HFFc6 (cell line): ENCODE data around the gene FMN2. TPM values are rescaled to one million over a fixed set of nuclear protein-coding genes. Genes with fewer than 3 reads are reported as not detected.

Source experiments
- DNase-seq: peaks from one replicate; pipeline ENCODE4 v3.0.0-alpha.2; 2018
- H3K27ac Mint-ChIP-seq: 2 replicates; pipeline ENCODE4 v1.8.0; 2020; ENCODE audit warnings: mild to moderate bottlenecking, mixed read lengths
- H3K27me3 Mint-ChIP-seq: 2 replicates; pipeline ENCODE4 v1.8.0; 2021; ENCODE audit warnings: mild to moderate bottlenecking, moderate library complexity, mixed read lengths; ENCODE audit not compliant: insufficient read depth
- H3K36me3 Mint-ChIP-seq: 2 replicates; pipeline ENCODE4 v1.8.0; 2021; ENCODE audit warnings: low read depth, mixed read lengths
- H3K4me1 Mint-ChIP-seq: 2 replicates; pipeline ENCODE4 v1.8.0; 2020; ENCODE audit warnings: low read depth, mixed read lengths
- H3K4me3 Mint-ChIP-seq: 2 replicates; pipeline ENCODE4 v1.8.0; 2020; ENCODE audit warnings: mild to moderate bottlenecking, moderate library complexity, mixed read lengths
- H3K9me3 Mint-ChIP-seq: 2 replicates; pipeline ENCODE4 v1.8.0; 2020; ENCODE audit warnings: mild to moderate bottlenecking, mixed read lengths
- CTCF ChIP-seq: fragments of 200-600 bp; sonication (generic); IDR thresholded peaks from 2 replicates; pipeline ENCODE4 v1.5.0; 2021; ENCODE audit warnings: antibody characterized with exemption, mild to moderate bottlenecking
- long read RNA-seq: library from polyadenylated mRNA; unstranded; transcript quantifications from one replicate; pipeline ENCODE4 v2.0.0, GENCODE V29; 2019
- total RNA-seq, 6 experiments: library from RNA; stranded (reverse); fragmentation: NEBNext Ultra II Directional; extraction: Animal tissue kit (Norgen Biotek cat#: 25700); gene quantifications; 2 replicates in 1 of 6; 3 replicates in 5 of 6; pipeline ENCODE4 v1.2.3, GENCODE V29; 2021

The FMN2 gene
- 100 to 1,000 TPM in 2 of 6 experiments, 10 to 100 TPM in 4; 82.6 to 115 (median 96.4) TPM for total RNA-seq
- long read RNA-seq, partial matches to known transcripts: 10 of 40 reads
- long read RNA-seq, other reads (novel, unspliced or antisense): 30 of 40 reads

- peak within 1 kb of the TSS; percentile 95 for H3K4me3 Mint-ChIP-seq
- peak; percentile 55 for DNase-seq
- H3K27ac Mint-ChIP-seq: peak within 1 kb of the TSS; percentile 77
- no peaks in the 10 kb centered on the region for H3K27me3 Mint-ChIP-seq
- H3K4me1 Mint-ChIP-seq: peaks cover 64% of the 10 kb centered on the region
- peaks cover 5% of the 10 kb centered on the region; the same call in 1 of the 2 replicates for H3K9me3 Mint-ChIP-seq
- TF ChIP-seq CTCF: no peak; the same call in none of the 2 replicates
- H3K36me3 Mint-ChIP-seq: peaks cover 43% of the 10 kb centered on the region
Measured at GRCh38 chr1:240091614-240092300, at the start of gene FMN2. Gene FMN2 (plus strand): TSS chr1:240091883. CDS start chr1:240092110, 227 bp downstream.

- no peak for TF ChIP-seq CTCF
- Mint-ChIP-seq H3K4me1 (peaks cover 9% of the 10 kb centered on the region), H3K4me3 (no peak overlapping the region), H3K9me3 (no peaks in the 10 kb centered on the region), H3K27me3 (peaks cover 2% of the 10 kb centered on the region; the same call in 1 of the 2 replicates), H3K27ac (no peak overlapping the region), H3K36me3 (peaks cover 4% of the 10 kb centered on the region; the same call in 1 of the 2 replicates)
- DNase-seq: no peak
Measured at GRCh38 chr1:240044620-240045019, 47.1 kb upstream of the FMN2 start.

- DNase-seq: no peak
- no peak overlapping the region for H3K27ac Mint-ChIP-seq
- H3K4me1 Mint-ChIP-seq: peaks cover 9% of the 10 kb centered on the region
- peaks cover 6% of the 10 kb centered on the region; the same call in 1 of the 2 replicates for H3K27me3 Mint-ChIP-seq
- peaks cover 4% of the 10 kb centered on the region; the same call in 1 of the 2 replicates for H3K36me3 Mint-ChIP-seq
- TF ChIP-seq CTCF: no peak
- H3K4me3 Mint-ChIP-seq: no peak overlapping the region
- H3K9me3 Mint-ChIP-seq: no peaks in the 10 kb centered on the region
Measured at GRCh38 chr1:240046000-240046399, 45.7 kb upstream of the FMN2 start.

GRCh38 chr1:240054109-240054701 is 37.5 kb upstream of the FMN2 start:
- Mint-ChIP-seq H3K4me1 (peaks cover 6% of the 10 kb centered on the region; the same call in 1 of the 2 replicates), H3K4me3 (no peak overlapping the region), H3K36me3 (no peaks in the 10 kb centered on the region), H3K9me3 (no peaks in the 10 kb centered on the region), H3K27ac (no peak overlapping the region), H3K27me3 (peaks cover 6% of the 10 kb centered on the region; the same call in 1 of the 2 replicates)
- TF ChIP-seq CTCF: no peak
- DNase-seq: no peak

- Mint-ChIP-seq H3K4me1 (peaks cover 6% of the 10 kb centered on the region; the same call in 1 of the 2 replicates), H3K27ac (no peak overlapping the region), H3K9me3 (no peaks in the 10 kb centered on the region)
Measured at GRCh38 chr1:240055936-240056335, 35.7 kb upstream of the FMN2 start.

More at GRCh38 chr1:240055936-240056335, 35.7 kb upstream of the FMN2 start:
- H3K36me3 Mint-ChIP-seq: peaks cover under 1% of the 10 kb centered on the region; the same call in 1 of the 2 replicates
- H3K4me3 Mint-ChIP-seq: no peak overlapping the region
- H3K27me3 Mint-ChIP-seq: no peaks in the 10 kb centered on the region; the same call in 1 of the 2 replicates
- no peak for DNase-seq
- no peak for TF ChIP-seq CTCF
